ACC112 (cell line): ENCODE results near the gene DOCK3.
"Not testable (repeated sequence)": the region's sequence is repeated elsewhere in the genome, so short reads cannot be mapped to it uniquely, and the experiment has no call there.

Source experiments
- H2AFZ ChIP-seq: fragments of 200-600 bp; sonication (generic); one replicate; pipeline ENCODE4 v1.6.0; 2017; ENCODE audit warnings: antibody characterized with exemption, low read length; ENCODE audit not compliant: unreplicated experiment
- H3K27ac ChIP-seq: fragments of 200-600 bp; sonication (generic); 2 replicates; pipeline ENCODE4 v1.5.1; 2014; ENCODE audit warnings: low read depth, mild to moderate bottlenecking, antibody characterized with exemption, low read length, moderate library complexity
- H3K27me3 ChIP-seq: fragments of 200-600 bp; sonication (generic); 2 replicates; pipeline ENCODE4 v1.6.1; 2014; ENCODE audit warnings: mild to moderate bottlenecking, antibody characterized with exemption, low read length, moderate library complexity, mixed read lengths; ENCODE audit not compliant: insufficient read depth
- H3K36me3 ChIP-seq: fragments of 200-600 bp; sonication (generic); 2 replicates; pipeline ENCODE4 v1.6.1; 2016; ENCODE audit warnings: mild to moderate bottlenecking, antibody characterized with exemption, low read length, moderate library complexity, mixed read lengths; ENCODE audit not compliant: insufficient read depth
- H3K4me1 ChIP-seq: fragments of 200-600 bp; sonication (generic); one replicate; pipeline ENCODE4 v1.6.1; 2016; ENCODE audit warnings: low read length, mixed read lengths; ENCODE audit not compliant: insufficient read depth, unreplicated experiment, control insufficient read depth
- H3K4me3 ChIP-seq: fragments of 200-600 bp; sonication (generic); 2 replicates; pipeline ENCODE4 v1.5.1; 2014; ENCODE audit warnings: mild to moderate bottlenecking, low read depth, low read length
- H3K79me2 ChIP-seq: fragments of 200-600 bp; sonication (generic); one replicate; pipeline ENCODE4 v1.6.0; 2016; ENCODE audit warnings: low read length; ENCODE audit not compliant: control insufficient read depth, unreplicated experiment, insufficient read depth

The DOCK3 gene

GRCh38 chr3:51094838-51095237, 420.1 kb downstream of the DOCK3 start:
- not testable (repeated sequence) for H2AFZ ChIP-seq, H3K79me2 ChIP-seq, H3K4me1 ChIP-seq, H3K36me3 ChIP-seq, H3K27me3 ChIP-seq, H3K4me3 ChIP-seq, H3K27ac ChIP-seq

- no peak overlapping the region for H3K4me3 ChIP-seq
- no peak overlapping the region for H3K27ac ChIP-seq
- H3K4me1 ChIP-seq: no peaks in the 10 kb centered on the region
- no peaks in the 10 kb centered on the region for H3K79me2 ChIP-seq
- H3K36me3 ChIP-seq: no peaks in the 10 kb centered on the region
- peaks cover 3% of the 10 kb centered on the region; the same call in 1 of the 2 replicates for H3K27me3 ChIP-seq
- no peak overlapping the region for H2AFZ ChIP-seq
Observed at GRCh38 chr3:51099794-51100535, 425.2 kb downstream of the DOCK3 start.

GRCh38 chr3:51100536-51100851, 425.8 kb downstream of the DOCK3 start:
- Histone ChIP-seq H3K4me1 (no peaks in the 10 kb centered on the region), H3K79me2 (no peaks in the 10 kb centered on the region), H3K4me3 (no peak overlapping the region), H2AFZ (no peak overlapping the region), H3K27ac (no peak overlapping the region), H3K27me3 (peaks cover 5% of the 10 kb centered on the region), H3K36me3 (no peaks in the 10 kb centered on the region)

- Histone ChIP-seq H2AFZ (no peak overlapping the region), H3K79me2 (no peaks in the 10 kb centered on the region), H3K27ac (no peak overlapping the region), H3K27me3 (peaks cover 12% of the 10 kb centered on the region), H3K4me1 (no peaks in the 10 kb centered on the region), H3K4me3 (no peak overlapping the region), H3K36me3 (no peaks in the 10 kb centered on the region)
Observed at GRCh38 chr3:51102396-51102795, 427.7 kb downstream of the DOCK3 start.

- Histone ChIP-seq H3K27me3 (peaks cover 12% of the 10 kb centered on the region), H3K4me1 (no peaks in the 10 kb centered on the region), H2AFZ (no peak overlapping the region), H3K27ac (no peak overlapping the region), H3K4me3 (no peak overlapping the region), H3K79me2 (no peaks in the 10 kb centered on the region), H3K36me3 (no peaks in the 10 kb centered on the region)
Observed at GRCh38 chr3:51106242-51106876, 431.6 kb downstream of the DOCK3 start.

GRCh38 chr3:51110586-51110985, 435.9 kb downstream of the DOCK3 start:
- Histone ChIP-seq H3K36me3 (no peaks in the 10 kb centered on the region), H2AFZ (no peak overlapping the region), H3K4me1 (no peaks in the 10 kb centered on the region), H3K27ac (no peak overlapping the region), H3K27me3 (peaks cover 7% of the 10 kb centered on the region; the same call in 1 of the 2 replicates), H3K4me3 (no peak overlapping the region), H3K79me2 (no peaks in the 10 kb centered on the region)

GRCh38 chr3:51122944-51123343, 448.2 kb downstream of the DOCK3 start:
- Histone ChIP-seq H3K27me3 (no peaks in the 10 kb centered on the region), H2AFZ (no peak overlapping the region), H3K4me3 (no peak overlapping the region), H3K36me3 (no peaks in the 10 kb centered on the region), H3K27ac (no peak overlapping the region), H3K79me2 (no peaks in the 10 kb centered on the region), H3K4me1 (no peaks in the 10 kb centered on the region)

GRCh38 chr3:51123531-51123930, 448.8 kb downstream of the DOCK3 start:
- no peak overlapping the region for H3K27ac ChIP-seq
- H3K36me3 ChIP-seq: no peaks in the 10 kb centered on the region
- H3K4me3 ChIP-seq: no peak overlapping the region
- no peak overlapping the region for H2AFZ ChIP-seq
- no peaks in the 10 kb centered on the region for H3K27me3 ChIP-seq
- no peaks in the 10 kb centered on the region for H3K79me2 ChIP-seq
- no peaks in the 10 kb centered on the region for H3K4me1 ChIP-seq

- H3K79me2 ChIP-seq, H3K36me3 ChIP-seq, H3K27ac ChIP-seq, H2AFZ ChIP-seq, H3K4me1 ChIP-seq, H3K27me3 ChIP-seq, H3K4me3 ChIP-seq: not testable (repeated sequence)
Observed at GRCh38 chr3:51131607-51132006, 456.9 kb downstream of the DOCK3 start.

GRCh38 chr3:51137715-51138114, 463.0 kb downstream of the DOCK3 start:
- H3K4me1 ChIP-seq: no peaks in the 10 kb centered on the region
- no peak overlapping the region for H3K27ac ChIP-seq
- H3K79me2 ChIP-seq: no peaks in the 10 kb centered on the region
- no peak overlapping the region for H2AFZ ChIP-seq
- no peaks in the 10 kb centered on the region for H3K36me3 ChIP-seq
- H3K4me3 ChIP-seq: no peak overlapping the region
- no peaks in the 10 kb centered on the region for H3K27me3 ChIP-seq

GRCh38 chr3:51139616-51140015, 464.9 kb downstream of the DOCK3 start:
- H3K27me3 ChIP-seq: peaks cover 12% of the 10 kb centered on the region; the same call in 1 of the 2 replicates
- H3K4me3 ChIP-seq: no peak overlapping the region
- no peaks in the 10 kb centered on the region for H3K4me1 ChIP-seq
- H3K36me3 ChIP-seq: no peaks in the 10 kb centered on the region
- no peaks in the 10 kb centered on the region for H3K79me2 ChIP-seq
- no peak overlapping the region for H2AFZ ChIP-seq
- H3K27ac ChIP-seq: no peak overlapping the region
